Stimulated activated CD8-positive, alpha-beta memory T cell treated with anti-CD3 and anti-CD28 coated beads, Interleukin-12 subunit alpha, Interleukin-12 subunit beta, amount 100 ng/mL, for 4 hours (primary cell): Measurements from ENCODE around the gene PIP5K1B.
"Not testable (repeated sequence)": the region's sequence is repeated elsewhere in the genome, so short reads cannot be mapped to it uniquely, and the experiment has no call there.

Experiments used
- DNase-seq: peaks from one replicate; pipeline ENCODE4 v3.0.0-alpha.2; 2020; ENCODE audit warnings: low read depth

PIP5K1B gene

GRCh38 chr9:68704814-68705530 is at the start of gene PIP5K1B:
TSS of gene PIP5K1B (plus strand) at chr9:68705240. CDS start at chr9:68822615, 117,375 bp downstream.
- no peak for DNase-seq

- no peak for DNase-seq
Observed at GRCh38 chr9:68664036-68664435, 41.0 kb upstream of the PIP5K1B start.

- DNase-seq = no peak
Observed at GRCh38 chr9:68668127-68668526, 36.9 kb upstream of the PIP5K1B start.

- DNase-seq = no peak
Observed at GRCh38 chr9:68669218-68669617, 35.8 kb upstream of the PIP5K1B start.

- DNase-seq = no peak
Observed at GRCh38 chr9:68672215-68672614, 32.8 kb upstream of the PIP5K1B start.

- no peak for DNase-seq
Observed at GRCh38 chr9:68672625-68673024, 32.4 kb upstream of the PIP5K1B start.

GRCh38 chr9:68678430-68678829 is 26.6 kb upstream of the PIP5K1B start:
- DNase-seq = no peak

GRCh38 chr9:68683433-68683832 is 21.6 kb upstream of the PIP5K1B start:
- DNase-seq = no peak

- no peak for DNase-seq
Observed at GRCh38 chr9:68685213-68685612, 19.8 kb upstream of the PIP5K1B start.

GRCh38 chr9:68685770-68686169 is 19.3 kb upstream of the PIP5K1B start:
- no peak for DNase-seq

GRCh38 chr9:68690088-68690487 is 15.0 kb upstream of the PIP5K1B start:
- DNase-seq = no peak

- DNase-seq = no peak
Observed at GRCh38 chr9:68692519-68692918, 12.5 kb upstream of the PIP5K1B start.

GRCh38 chr9:68694125-68694524 is 10.9 kb upstream of the PIP5K1B start:
- no peak for DNase-seq

GRCh38 chr9:68697851-68698250 is 7.2 kb upstream of the PIP5K1B start:
- DNase-seq = no peak

- DNase-seq = no peak
Observed at GRCh38 chr9:68698943-68699509, 6.0 kb upstream of the PIP5K1B start.

GRCh38 chr9:68699625-68700024 is 5.4 kb upstream of the PIP5K1B start:
- DNase-seq = not testable (repeated sequence)

GRCh38 chr9:68702493-68702892 is 2.5 kb upstream of the PIP5K1B start:
- DNase-seq = no peak

GRCh38 chr9:68703672-68704071 is 1.4 kb upstream of the PIP5K1B start:
- DNase-seq = no peak

- DNase-seq = no peak
Observed at GRCh38 chr9:68704498-68704813, 584 bp upstream of the PIP5K1B start.

GRCh38 chr9:68705531-68706362 is 707 bp downstream of the PIP5K1B start:
- DNase-seq = no peak

GRCh38 chr9:68706363-68707201 is 1.5 kb downstream of the PIP5K1B start:
- no peak for DNase-seq

- DNase-seq = no peak
Observed at GRCh38 chr9:68707801-68708488, 2.9 kb downstream of the PIP5K1B start.
